Measurements from ENCODE around the gene KIAA0232.

KIAA0232 gene

GRCh38 chr4:6923507-6923906 lies 141.0 kb downstream of the KIAA0232 start:
- no peaks in the 10 kb centered on the region for H3K9me3 ChIP-seq (ENCODE audit: insufficient read depth, low read length)
- no peaks in the 10 kb centered on the region for H3K27me3 ChIP-seq (ENCODE audit: low read depth, low read length)
- no peak overlapping the region for H3K4me3 ChIP-seq (ENCODE audit: low read length)
- TF ChIP-seq CTCF (IDR thresholded peaks at IDR 0.05; ENCODE audit: low read depth, low read length), result no peak
- no peak for TF ChIP-seq EZH2phosphoT487 (IDR thresholded peaks at IDR 0.05; ENCODE audit: low read depth)
- no peak overlapping the region for H2AFZ ChIP-seq (ENCODE audit: low read depth, low read length)
- H4K20me1 ChIP-seq (ENCODE audit: insufficient read depth, low read length), result peaks cover 18% of the 10 kb centered on the region
- no peak overlapping the region for H3K9ac ChIP-seq (ENCODE audit: low read length)
- no peak overlapping the region for H3K27ac ChIP-seq (ENCODE audit: low read length)
- peaks cover 25% of the 10 kb centered on the region for H3K79me2 ChIP-seq (ENCODE audit: low read length)
- peaks cover 23% of the 10 kb centered on the region for H3K36me3 ChIP-seq (replicated peaks; ENCODE audit: low read depth, low read length)
- no peaks in the 10 kb centered on the region for H3K4me1 ChIP-seq (ENCODE audit: low read length)
- H3K4me2 ChIP-seq (ENCODE audit: low read length), result no peak overlapping the region

- peaks cover 23% of the 10 kb centered on the region for H3K36me3 ChIP-seq (replicated peaks; ENCODE audit: low read depth, low read length)
- no peak overlapping the region for H2AFZ ChIP-seq (ENCODE audit: low read depth, low read length)
- no peak overlapping the region for H3K4me3 ChIP-seq (ENCODE audit: low read length)
- peaks cover 26% of the 10 kb centered on the region for H3K79me2 ChIP-seq (ENCODE audit: low read length)
- no peak overlapping the region for H3K9ac ChIP-seq (ENCODE audit: low read length)
- H3K4me2 ChIP-seq (ENCODE audit: low read length), result no peak overlapping the region
- H3K4me1 ChIP-seq (ENCODE audit: low read length), result no peaks in the 10 kb centered on the region
- TF ChIP-seq EZH2phosphoT487 (IDR thresholded peaks at IDR 0.05; ENCODE audit: low read depth) (no peak), CTCF (IDR thresholded peaks at IDR 0.05; ENCODE audit: low read depth, low read length) (no peak)
- H3K27ac ChIP-seq (ENCODE audit: low read length), result no peak overlapping the region
- no peaks in the 10 kb centered on the region for H3K9me3 ChIP-seq (ENCODE audit: insufficient read depth, low read length)
- peaks cover 22% of the 10 kb centered on the region for H4K20me1 ChIP-seq (ENCODE audit: insufficient read depth, low read length)
- no peaks in the 10 kb centered on the region for H3K27me3 ChIP-seq (ENCODE audit: low read depth, low read length)
Observed at GRCh38 chr4:6924361-6924779, 141.8 kb downstream of the KIAA0232 start.

- Histone ChIP-seq H3K4me3 (ENCODE audit: low read length) (no peak overlapping the region), H3K9ac (ENCODE audit: low read length) (no peak overlapping the region), H2AFZ (ENCODE audit: low read depth, low read length) (no peak overlapping the region), H3K9me3 (ENCODE audit: insufficient read depth, low read length) (no peaks in the 10 kb centered on the region), H3K27me3 (ENCODE audit: low read depth, low read length) (no peaks in the 10 kb centered on the region), H4K20me1 (ENCODE audit: insufficient read depth, low read length) (peaks cover 29% of the 10 kb centered on the region), H3K27ac (ENCODE audit: low read length) (no peak overlapping the region), H3K4me2 (ENCODE audit: low read length) (no peak overlapping the region), H3K79me2 (ENCODE audit: low read length) (peaks cover 30% of the 10 kb centered on the region), H3K36me3 (replicated peaks; ENCODE audit: low read depth, low read length) (peaks cover 23% of the 10 kb centered on the region), H3K4me1 (ENCODE audit: low read length) (no peaks in the 10 kb centered on the region)
- TF ChIP-seq EZH2phosphoT487 (IDR thresholded peaks at IDR 0.05; ENCODE audit: low read depth) (no peak), CTCF (IDR thresholded peaks at IDR 0.05; ENCODE audit: low read depth, low read length) (no peak)
Observed at GRCh38 chr4:6925357-6925836, 142.9 kb downstream of the KIAA0232 start.

- no peak for TF ChIP-seq EZH2phosphoT487 (IDR thresholded peaks at IDR 0.05; ENCODE audit: low read depth)
- Histone ChIP-seq H3K36me3 (replicated peaks; ENCODE audit: low read depth, low read length) (peaks cover 23% of the 10 kb centered on the region), H3K9ac (ENCODE audit: low read length) (no peak overlapping the region), H2AFZ (ENCODE audit: low read depth, low read length) (no peak overlapping the region), H3K27me3 (ENCODE audit: low read depth, low read length) (no peaks in the 10 kb centered on the region), H3K4me3 (ENCODE audit: low read length) (no peak overlapping the region), H3K79me2 (ENCODE audit: low read length) (peaks cover 31% of the 10 kb centered on the region), H3K4me2 (ENCODE audit: low read length) (no peak overlapping the region), H3K4me1 (ENCODE audit: low read length) (no peaks in the 10 kb centered on the region), H3K9me3 (ENCODE audit: insufficient read depth, low read length) (no peaks in the 10 kb centered on the region), H4K20me1 (ENCODE audit: insufficient read depth, low read length) (peaks cover 29% of the 10 kb centered on the region), H3K27ac (ENCODE audit: low read length) (no peak overlapping the region)
Observed at GRCh38 chr4:6926081-6926480, 143.6 kb downstream of the KIAA0232 start.

Measured in OCI-LY3 (cell line).